MG63 (cell line): ENCODE results near the gene SLC31A2. TPM values are rescaled to one million over a fixed set of nuclear protein-coding genes. Genes with fewer than 3 reads are reported as not detected.
"Not testable (repeated sequence)": the region's sequence is repeated elsewhere in the genome, so short reads cannot be mapped to it uniquely, and the experiment has no call there.

Source experiments
- DNase-seq: peaks from one replicate; pipeline ENCODE4 v3.0.0-alpha.2; 2020
- H3K27me3 ChIP-seq: fragments of 250-450 bp; sonication (Bioruptor Pico); 2 replicates; pipeline ENCODE4 v1.5.1; 2020; ENCODE audit warnings: mild to moderate bottlenecking, moderate library complexity
- H3K36me3 ChIP-seq: fragments of 250-450 bp; sonication (Bioruptor Pico); 2 replicates; pipeline ENCODE4 v1.5.1; 2020; ENCODE audit warnings: mild to moderate bottlenecking, moderate library complexity
- H3K4me3 ChIP-seq: fragments of 250-450 bp; sonication (Bioruptor Pico); 2 replicates; pipeline ENCODE4 v1.5.1; 2020; ENCODE audit warnings: mild to moderate bottlenecking, moderate library complexity
- H3K9me3 ChIP-seq: fragments of 250-450 bp; sonication (Bioruptor Pico); 2 replicates; pipeline ENCODE4 v1.5.1; 2020; ENCODE audit warnings: mild to moderate bottlenecking, moderate library complexity
- total RNA-seq: library from RNA; depleted of rRNA; stranded (reverse); fragments of >200 nt; shearing (Covaris generic); gene quantifications from 2 replicates; pipeline ENCODE4 v1.2.3, GENCODE V29; 2014; ENCODE audit warnings: low replicate concordance

Gene SLC31A2
- total RNA-seq, 1 experiment from 2014 or later = 3.1 TPM

- no peaks in the 10 kb centered on the region for H3K9me3 ChIP-seq
- DNase-seq = no peak
- peaks cover 7% of the 10 kb centered on the region; the same call in 1 of the 2 replicates for H3K27me3 ChIP-seq
- H3K36me3 ChIP-seq = no peaks in the 10 kb centered on the region
- no peak overlapping the region for H3K4me3 ChIP-seq
These were observed 7.2 kb upstream of the SLC31A2 start for GRCh38 chr9:113143432-113144227.

GRCh38 chr9:113148372-113148705 lies 2.5 kb upstream of the SLC31A2 start:
- Histone ChIP-seq H3K27me3 (peaks cover 4% of the 10 kb centered on the region; the same call in 1 of the 2 replicates), H3K36me3 (no peaks in the 10 kb centered on the region), H3K9me3 (no peaks in the 10 kb centered on the region), H3K4me3 (no peak overlapping the region)
- no peak for DNase-seq

- H3K9me3 ChIP-seq = no peaks in the 10 kb centered on the region
- H3K27me3 ChIP-seq = peaks cover under 1% of the 10 kb centered on the region; the same call in 1 of the 2 replicates
- DNase-seq = no peak
- no peaks in the 10 kb centered on the region for H3K36me3 ChIP-seq
- H3K4me3 ChIP-seq = no peak overlapping the region
These were observed 1.9 kb upstream of the SLC31A2 start for GRCh38 chr9:113148781-113149510.

GRCh38 chr9:113149561-113149960 lies 1.2 kb upstream of the SLC31A2 start:
- not testable (repeated sequence) for H3K9me3 ChIP-seq, H3K4me3 ChIP-seq, H3K27me3 ChIP-seq, H3K36me3 ChIP-seq, DNase-seq

- peak overlapping the region; percentile 67 for H3K4me3 ChIP-seq
- no peaks in the 10 kb centered on the region for H3K27me3 ChIP-seq
- DNase-seq = no peak
- no peaks in the 10 kb centered on the region for H3K36me3 ChIP-seq
- no peaks in the 10 kb centered on the region for H3K9me3 ChIP-seq
These were observed 1.2 kb downstream of the SLC31A2 start for GRCh38 chr9:113151696-113152630.

GRCh38 chr9:113152699-113153098 lies 1.9 kb downstream of the SLC31A2 start:
- no peak overlapping the region for H3K4me3 ChIP-seq

GRCh38 chr9:113153599-113153998 lies 2.8 kb downstream of the SLC31A2 start:
- DNase-seq = no peak
- Histone ChIP-seq H3K27me3 (no peaks in the 10 kb centered on the region), H3K4me3 (no peak overlapping the region), H3K9me3 (no peaks in the 10 kb centered on the region), H3K36me3 (no peaks in the 10 kb centered on the region; the same call in 1 of the 2 replicates)

More at GRCh38 chr9:113152699-113153098, 1.9 kb downstream of the SLC31A2 start:
- Histone ChIP-seq H3K27me3 (no peaks in the 10 kb centered on the region), H3K36me3 (no peaks in the 10 kb centered on the region), H3K9me3 (no peaks in the 10 kb centered on the region)
- DNase-seq = no peak

GRCh38 chr9:113154471-113154870 lies 3.7 kb downstream of the SLC31A2 start:
- Histone ChIP-seq H3K36me3 (no peaks in the 10 kb centered on the region; the same call in 1 of the 2 replicates), H3K27me3 (no peaks in the 10 kb centered on the region), H3K9me3 (no peaks in the 10 kb centered on the region), H3K4me3 (no peak overlapping the region)
- DNase-seq = no peak

- Histone ChIP-seq H3K4me3 (no peak overlapping the region), H3K36me3 (no peaks in the 10 kb centered on the region; the same call in 1 of the 2 replicates), H3K9me3 (no peaks in the 10 kb centered on the region), H3K27me3 (no peaks in the 10 kb centered on the region)
- no peak for DNase-seq
These were observed 4.1 kb downstream of the SLC31A2 start for GRCh38 chr9:113154946-113155345.

GRCh38 chr9:113155911-113156588 lies 5.2 kb downstream of the SLC31A2 start:
- DNase-seq = no peak

GRCh38 chr9:113156880-113157279 lies 6.1 kb downstream of the SLC31A2 start:
- Histone ChIP-seq H3K4me3 (no peak overlapping the region), H3K9me3 (no peaks in the 10 kb centered on the region), H3K36me3 (no peaks in the 10 kb centered on the region; the same call in 1 of the 2 replicates), H3K27me3 (no peaks in the 10 kb centered on the region)
- DNase-seq = no peak

More at GRCh38 chr9:113155911-113156588, 5.2 kb downstream of the SLC31A2 start:
- no peaks in the 10 kb centered on the region; the same call in 1 of the 2 replicates for H3K36me3 ChIP-seq
- no peaks in the 10 kb centered on the region for H3K9me3 ChIP-seq
- H3K4me3 ChIP-seq = no peak overlapping the region
- no peaks in the 10 kb centered on the region for H3K27me3 ChIP-seq

GRCh38 chr9:113158446-113158845 lies 7.6 kb downstream of the SLC31A2 start:
- no peak for DNase-seq
- no peak overlapping the region for H3K4me3 ChIP-seq
- H3K9me3 ChIP-seq = no peaks in the 10 kb centered on the region
- peaks cover 5% of the 10 kb centered on the region for H3K36me3 ChIP-seq
- H3K27me3 ChIP-seq = no peaks in the 10 kb centered on the region

GRCh38 chr9:113160571-113160970 lies 9.8 kb downstream of the SLC31A2 start:
- H3K4me3 ChIP-seq = no peak overlapping the region
- peaks cover 26% of the 10 kb centered on the region for H3K36me3 ChIP-seq
- no peak for DNase-seq
- H3K27me3 ChIP-seq = no peaks in the 10 kb centered on the region
- no peaks in the 10 kb centered on the region for H3K9me3 ChIP-seq

GRCh38 chr9:113163001-113163400 lies 12.2 kb downstream of the SLC31A2 start:
- H3K4me3 ChIP-seq = no peak overlapping the region
- no peaks in the 10 kb centered on the region for H3K27me3 ChIP-seq
- DNase-seq = no peak
- H3K36me3 ChIP-seq = peaks cover 44% of the 10 kb centered on the region
- no peaks in the 10 kb centered on the region for H3K9me3 ChIP-seq

- Histone ChIP-seq H3K27me3 (no peaks in the 10 kb centered on the region), H3K9me3 (no peaks in the 10 kb centered on the region), H3K36me3 (peaks cover 50% of the 10 kb centered on the region), H3K4me3 (no peak overlapping the region)
- DNase-seq = no peak
These were observed 13.9 kb downstream of the SLC31A2 start for GRCh38 chr9:113164536-113165300.
